Lung (tissue), 12 donors: ENCODE data around the gene DNLZ. TPM values are rescaled to one million over a fixed set of nuclear protein-coding genes. Genes with fewer than 3 reads are reported as not detected.

ENCODE experiments used
- ATAC-seq: fragments of 200-7000 bp; cut with Tn5 transposase; one replicate; pipeline ENCODE4 v1.9.1; 2020; ENCODE audit warnings: moderate number of reproducible peaks; ENCODE audit not compliant: insufficient read depth, low FRiP score
- DNase-seq, 3 donors: peaks; one replicate each; pipeline ENCODE4 v3.0.0-alpha.2; 2013 to 2017
- H3K27ac ChIP-seq, 2 donors: one replicate each; pipeline ENCODE4 v1.5.1; 2013; ENCODE audit warnings: mild to moderate bottlenecking in 2 of 2, moderate library complexity in 2 of 2, control low read depth in 1 of 2, inconsistent platforms in 1 of 2, low read depth in 1 of 2, low read length in 1 of 2
- H3K27me3 ChIP-seq, 3 donors: one replicate each; pipeline ENCODE4 v1.5.1; 2013; ENCODE audit warnings: low read length in 2 of 3; ENCODE audit not compliant: control insufficient read depth in 3 of 3, insufficient read depth in 3 of 3
- H3K36me3 ChIP-seq, 4 donors: one replicate each; pipeline ENCODE4 v1.5.1; 2013; ENCODE audit warnings: low read length in 4 of 4, mild to moderate bottlenecking in 1 of 4, moderate library complexity in 1 of 4; ENCODE audit not compliant: control insufficient read depth in 4 of 4, insufficient read depth in 4 of 4
- H3K4me1 ChIP-seq, 5 donors: one replicate each; pipeline ENCODE4 v1.5.1; 2013; ENCODE audit warnings: low read length in 5 of 5, mild to moderate bottlenecking in 2 of 5, moderate library complexity in 1 of 5; ENCODE audit not compliant: control insufficient read depth in 5 of 5, insufficient read depth in 5 of 5
- H3K4me3 ChIP-seq: one replicate; pipeline ENCODE4 v1.5.1; 2013; ENCODE audit warnings: mild to moderate bottlenecking, control low read depth, moderate library complexity
- H3K9ac ChIP-seq, 2 donors: one replicate each; pipeline ENCODE4 v1.5.1; 2013; ENCODE audit warnings: low read length in 2 of 2, control low read depth in 1 of 2; ENCODE audit not compliant: insufficient read depth in 1 of 2
- H3K9me3 ChIP-seq, 4 donors: one replicate each; pipeline ENCODE4 v1.5.1; 2013; ENCODE audit warnings: low read length in 3 of 4, mild to moderate bottlenecking in 1 of 4, moderate library complexity in 1 of 4; ENCODE audit not compliant: control insufficient read depth in 4 of 4, insufficient read depth in 3 of 4
- CTCF ChIP-seq: IDR thresholded peaks from 2 replicates; pipeline ENCODE4 v1.5.1; 2012; ENCODE audit warnings: mild to moderate bottlenecking; ENCODE audit errors: control extremely low read depth, extremely low read depth
- WGBS, 2 donors: extraction: QIAGEN DNeasy Blood & Tissue Kit; methylation state at CpG; one replicate each; pipeline ENCODE4 v1.1.7; 2013; 5-methylcytosine and 5-hydroxymethylcytosine counted together
- polyA plus RNA-seq, 2 donors: library from polyadenylated mRNA; stranded (reverse); fragments of 200-250 nt; gene quantifications; one replicate each; pipeline ENCODE4 v1.2.1, GENCODE V29; 2013
- total RNA-seq, 2 donors: library from RNA; depleted of rRNA in 1 of 2; stranded (reverse); fragments of >200 nt in 1 of 2; gene quantifications; one replicate each; pipeline ENCODE4 v1.2.1, GENCODE V29; 2014 to 2021
- donor health status: control.
- donor health status: control.
- donor health status: Bipolar disorder and iron deficiency.
- donor health status: healthy.
- donor health status: DM: yes; HTN: yes; CAD: no.

Gene DNLZ
- total and polyA plus RNA-seq, 4 donors: 7.7 to 34.3 (median 16.8) TPM

DNA sequence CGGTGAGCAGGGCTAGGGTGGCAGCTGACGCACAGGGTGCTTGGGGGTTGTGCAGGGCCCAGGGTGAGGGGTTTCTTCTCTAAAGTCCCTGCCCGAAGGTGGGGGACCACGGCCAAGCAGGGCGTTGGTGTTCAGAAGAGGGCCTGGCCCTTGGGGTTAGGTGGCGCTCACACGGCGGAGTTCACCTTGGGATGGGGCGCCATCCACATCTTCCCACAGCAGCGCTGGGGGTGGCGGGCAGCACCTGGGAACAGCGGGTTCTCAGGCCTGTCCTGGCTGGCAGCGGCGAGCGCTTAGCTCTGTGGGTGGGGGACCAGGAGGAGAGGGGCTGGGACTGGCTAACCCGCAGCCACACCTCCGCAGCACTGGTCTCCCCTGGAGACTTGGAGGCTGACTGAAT, 30.1 kb downstream of the DNLZ start:
- no peak for TF ChIP-seq CTCF
- H3K27ac ChIP-seq: no peak overlapping the region
- H3K9me3 ChIP-seq: no peaks in the 10 kb centered on the region
- 95 to 97% methylated on average over 17 of the region's 17 CpGs for WGBS, 2 donors
- no peak overlapping the region for H3K9ac ChIP-seq
- H3K4me1 ChIP-seq: peaks cover 0 to 21% (median 4%) of the 10 kb centered on the region in 5 donors
- peaks cover 0 to 21% (median 7%) of the 10 kb centered on the region in 4 donors for H3K36me3 ChIP-seq
- no peak overlapping the region for H3K4me3 ChIP-seq
- H3K27me3 ChIP-seq: no peaks in the 10 kb centered on the region
- ATAC-seq: no peak
- no peak for DNase-seq

DNA sequence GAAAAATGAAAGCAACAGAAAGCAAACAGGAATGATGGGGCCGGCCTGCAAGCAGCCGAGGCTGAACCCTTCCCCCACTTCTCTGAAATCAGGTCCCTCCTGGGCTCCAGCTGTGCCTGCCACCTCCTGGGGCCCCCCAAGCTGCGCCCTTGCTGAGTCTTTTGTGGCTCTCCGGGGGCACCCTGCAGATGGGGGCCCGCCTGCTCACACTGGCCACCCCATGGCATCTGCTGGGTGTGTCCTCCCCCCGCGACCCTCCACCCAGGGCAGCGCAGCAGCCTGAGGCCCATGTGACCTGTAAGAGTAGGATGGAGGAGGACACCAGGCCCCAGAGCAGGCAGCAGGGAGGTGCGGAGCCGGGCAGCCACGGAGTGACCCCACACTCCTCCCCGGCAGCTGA, 30.5 kb downstream of the DNLZ start:
- Histone ChIP-seq H3K27ac (no peak overlapping the region), H3K4me3 (no peak overlapping the region), H3K9ac (no peak overlapping the region), H3K36me3 (peaks cover 0 to 17% (median 6%) of the 10 kb centered on the region in 4 donors), H3K9me3 (no peaks in the 10 kb centered on the region), H3K27me3 (no peaks in the 10 kb centered on the region), H3K4me1 (peaks cover 0 to 25% (median 8%) of the 10 kb centered on the region in 5 donors)
- ATAC-seq (no peak), DNase-seq (no peak)
- no peak for TF ChIP-seq CTCF
- WGBS, 2 donors: 92 to 93% methylated on average over 12 of the region's 12 CpGs

- no peak for ATAC-seq
- DNase-seq: no peak
These were observed 31.0 kb downstream of the DNLZ start for GRCh38 chr9:136332482-136332983.

More at GRCh38 chr9:136332482-136332983, 31.0 kb downstream of the DNLZ start:
- TF ChIP-seq CTCF: no peak
- no peak overlapping the region for H3K27ac ChIP-seq
- H3K27me3 ChIP-seq: no peaks in the 10 kb centered on the region
- WGBS, 2 donors: 83 to 86% methylated on average over 11 of the region's 11 CpGs
- no peak overlapping the region for H3K9ac ChIP-seq
- H3K4me3 ChIP-seq: no peak overlapping the region
- peaks cover 0 to 25% (median 8%) of the 10 kb centered on the region in 5 donors for H3K4me1 ChIP-seq
- peaks cover 0 to 14% (median 6%) of the 10 kb centered on the region in 4 donors for H3K36me3 ChIP-seq
- no peaks in the 10 kb centered on the region for H3K9me3 ChIP-seq
